ENCODE data around the gene WDFY4.

DNA sequence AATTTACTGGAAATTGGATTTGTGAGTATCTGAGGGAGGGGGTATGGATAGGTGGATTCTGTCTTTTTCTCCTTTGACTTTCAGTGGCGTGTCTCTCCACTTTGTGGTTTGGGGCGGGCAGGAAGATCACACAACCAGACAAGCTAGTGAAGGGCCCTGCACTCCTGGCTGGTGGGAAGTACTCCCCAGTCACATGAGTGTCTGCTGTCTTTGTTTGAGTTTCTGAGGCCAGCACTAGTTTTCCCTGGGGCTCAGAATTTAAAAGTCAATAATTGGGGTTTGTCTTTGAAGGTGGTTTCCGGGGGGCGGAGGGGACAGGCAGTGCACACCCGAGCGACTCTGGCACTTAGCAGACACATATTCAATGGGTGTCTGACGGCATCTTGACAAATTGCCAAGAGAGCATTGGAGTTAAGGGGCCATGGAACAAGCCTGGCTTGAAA lies 120.1 kb downstream of the WDFY4 start:
- TF ChIP-seq, protein P1, sequence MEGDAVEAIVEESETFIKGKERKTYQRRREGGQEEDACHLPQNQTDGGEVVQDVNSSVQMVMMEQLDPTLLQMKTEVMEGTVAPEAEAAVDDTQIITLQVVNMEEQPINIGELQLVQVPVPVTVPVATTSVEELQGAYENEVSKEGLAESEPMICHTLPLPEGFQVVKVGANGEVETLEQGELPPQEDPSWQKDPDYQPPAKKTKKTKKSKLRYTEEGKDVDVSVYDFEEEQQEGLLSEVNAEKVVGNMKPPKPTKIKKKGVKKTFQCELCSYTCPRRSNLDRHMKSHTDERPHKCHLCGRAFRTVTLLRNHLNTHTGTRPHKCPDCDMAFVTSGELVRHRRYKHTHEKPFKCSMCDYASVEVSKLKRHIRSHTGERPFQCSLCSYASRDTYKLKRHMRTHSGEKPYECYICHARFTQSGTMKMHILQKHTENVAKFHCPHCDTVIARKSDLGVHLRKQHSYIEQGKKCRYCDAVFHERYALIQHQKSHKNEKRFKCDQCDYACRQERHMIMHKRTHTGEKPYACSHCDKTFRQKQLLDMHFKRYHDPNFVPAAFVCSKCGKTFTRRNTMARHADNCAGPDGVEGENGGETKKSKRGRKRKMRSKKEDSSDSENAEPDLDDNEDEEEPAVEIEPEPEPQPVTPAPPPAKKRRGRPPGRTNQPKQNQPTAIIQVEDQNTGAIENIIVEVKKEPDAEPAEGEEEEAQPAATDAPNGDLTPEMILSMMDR (IDR thresholded peaks at IDR 0.05) = no peak
- TF ChIP-seq POLR2AphosphoS5 (IDR thresholded peaks at IDR 0.05) (no peak), EP300 (IDR thresholded peaks at IDR 0.05; ENCODE audit: low read depth) (no peak)
